Measurements from ENCODE around the gene ARHGEF38. TPM values are rescaled to one million over a fixed set of nuclear protein-coding genes. Genes with fewer than 3 reads are reported as not detected.

ARHGEF38 gene
- total and polyA plus RNA-seq, 11 donors: not detected

DNA sequence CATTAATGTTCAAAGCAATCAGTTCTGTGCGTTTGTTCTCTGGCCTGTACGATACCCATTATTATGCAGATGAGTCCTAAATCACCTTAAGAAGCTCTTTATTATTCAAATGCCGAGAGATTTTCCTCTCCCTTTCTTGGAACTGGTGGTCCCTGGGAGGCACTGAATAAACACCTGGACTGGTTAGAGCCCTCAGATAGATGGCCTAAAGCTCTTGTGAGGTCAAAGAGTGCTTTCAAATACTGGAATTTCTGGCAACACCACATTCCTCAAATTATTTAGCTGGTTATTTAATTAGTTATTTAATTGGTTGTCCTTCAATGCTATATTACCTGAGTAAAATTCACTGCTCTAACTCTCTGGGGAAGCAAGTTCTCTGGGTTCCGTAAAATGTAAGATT lies 3.0 kb downstream of the ARHGEF38 start:
- Histone ChIP-seq H3K27ac (no peak overlapping the region), H3K9me3 (no peaks in the 10 kb centered on the region), H3K4me3 (no peak overlapping the region), H3K4me1 (no peaks in the 10 kb centered on the region), H3K36me3 (no peaks in the 10 kb centered on the region), H3K27me3 (no peaks in the 10 kb centered on the region)
- ATAC-seq (no peak), DNase-seq (no peak)
- no peak for TF ChIP-seq POLR2A (IDR thresholded peaks at IDR 0.05)
- TF ChIP-seq, protein P1, sequence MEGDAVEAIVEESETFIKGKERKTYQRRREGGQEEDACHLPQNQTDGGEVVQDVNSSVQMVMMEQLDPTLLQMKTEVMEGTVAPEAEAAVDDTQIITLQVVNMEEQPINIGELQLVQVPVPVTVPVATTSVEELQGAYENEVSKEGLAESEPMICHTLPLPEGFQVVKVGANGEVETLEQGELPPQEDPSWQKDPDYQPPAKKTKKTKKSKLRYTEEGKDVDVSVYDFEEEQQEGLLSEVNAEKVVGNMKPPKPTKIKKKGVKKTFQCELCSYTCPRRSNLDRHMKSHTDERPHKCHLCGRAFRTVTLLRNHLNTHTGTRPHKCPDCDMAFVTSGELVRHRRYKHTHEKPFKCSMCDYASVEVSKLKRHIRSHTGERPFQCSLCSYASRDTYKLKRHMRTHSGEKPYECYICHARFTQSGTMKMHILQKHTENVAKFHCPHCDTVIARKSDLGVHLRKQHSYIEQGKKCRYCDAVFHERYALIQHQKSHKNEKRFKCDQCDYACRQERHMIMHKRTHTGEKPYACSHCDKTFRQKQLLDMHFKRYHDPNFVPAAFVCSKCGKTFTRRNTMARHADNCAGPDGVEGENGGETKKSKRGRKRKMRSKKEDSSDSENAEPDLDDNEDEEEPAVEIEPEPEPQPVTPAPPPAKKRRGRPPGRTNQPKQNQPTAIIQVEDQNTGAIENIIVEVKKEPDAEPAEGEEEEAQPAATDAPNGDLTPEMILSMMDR (IDR thresholded peaks at IDR 0.05): no peak
- 47 to 62% (median 53%) methylated on average over 4 of the region's 4 CpGs for WGBS, 4 donors
- intact Hi-C loops (cut with DNase I): no loop called here

DNA sequence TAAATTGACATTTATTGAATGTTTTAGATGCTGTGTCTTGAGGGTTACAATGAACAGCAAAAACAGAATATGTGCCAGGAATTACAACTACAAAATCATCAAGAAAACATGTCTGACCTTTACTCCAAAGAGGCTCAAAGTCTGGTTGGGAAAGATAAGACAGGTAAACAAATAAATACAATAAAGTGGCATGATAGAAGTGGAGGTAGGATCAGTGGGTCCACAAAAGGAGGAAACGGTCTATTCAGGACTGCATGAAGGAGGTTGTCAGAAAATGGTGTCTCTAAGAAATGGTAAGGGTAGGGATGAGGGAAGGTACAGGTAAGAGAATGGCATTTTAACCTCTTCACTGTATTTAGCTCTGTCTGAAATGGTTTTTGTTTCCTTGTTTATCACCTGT lies 3.8 kb downstream of the ARHGEF38 start:
- Histone ChIP-seq H3K4me1 (no peaks in the 10 kb centered on the region), H3K27me3 (no peaks in the 10 kb centered on the region), H3K9me3 (no peaks in the 10 kb centered on the region), H3K4me3 (no peak overlapping the region), H3K36me3 (no peaks in the 10 kb centered on the region), H3K27ac (no peak overlapping the region)
- 56 to 78% (median 63%) methylated on average over 1 of the region's 1 CpG for WGBS, 4 donors
- TF ChIP-seq POLR2A (IDR thresholded peaks at IDR 0.05): no peak
- TF ChIP-seq, protein P1 (IDR thresholded peaks at IDR 0.05): no peak
- intact Hi-C loops (cut with DNase I): no loop called here
- ATAC-seq (no peak), DNase-seq (no peak)

DNA sequence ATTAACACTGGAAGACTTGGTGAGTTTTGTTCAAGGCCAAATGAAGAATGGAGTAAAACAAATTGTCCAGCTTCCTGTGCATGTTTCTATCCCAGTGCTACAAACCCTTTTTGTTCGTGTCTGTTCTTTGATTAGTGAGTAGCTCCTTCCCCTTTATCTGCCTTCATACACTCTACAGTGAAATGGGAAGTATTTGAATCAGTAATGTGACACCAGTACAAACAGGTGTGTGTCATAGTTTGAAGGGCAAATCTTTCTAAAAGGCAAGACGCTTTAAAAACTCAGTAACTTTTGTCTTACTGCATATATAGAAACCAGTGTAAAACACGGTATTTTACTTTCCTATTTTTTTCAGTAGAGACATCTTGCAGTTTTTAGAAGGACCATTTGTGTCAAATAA lies 5.9 kb downstream of the ARHGEF38 start:
- no peaks in the 10 kb centered on the region for H3K27me3 ChIP-seq
- TF ChIP-seq, protein P1 (IDR thresholded peaks at IDR 0.05): no peak
- TF ChIP-seq POLR2A (IDR thresholded peaks at IDR 0.05): no peak
- peaks cover 0 to 4% (median 0%) of the 10 kb centered on the region in 12 donors for H3K4me1 ChIP-seq
- no peaks in the 10 kb centered on the region for H3K9me3 ChIP-seq
- DNase-seq (no peak), ATAC-seq (no peak)
- 53 to 63% (median 57%) methylated on average over 3 of the region's 3 CpGs for WGBS, 4 donors
- H3K4me3 ChIP-seq: no peak overlapping the region
- H3K27ac ChIP-seq: no peak overlapping the region
- intact Hi-C loops (cut with DNase I): no loop called here
- no peaks in the 10 kb centered on the region for H3K36me3 ChIP-seq

DNA sequence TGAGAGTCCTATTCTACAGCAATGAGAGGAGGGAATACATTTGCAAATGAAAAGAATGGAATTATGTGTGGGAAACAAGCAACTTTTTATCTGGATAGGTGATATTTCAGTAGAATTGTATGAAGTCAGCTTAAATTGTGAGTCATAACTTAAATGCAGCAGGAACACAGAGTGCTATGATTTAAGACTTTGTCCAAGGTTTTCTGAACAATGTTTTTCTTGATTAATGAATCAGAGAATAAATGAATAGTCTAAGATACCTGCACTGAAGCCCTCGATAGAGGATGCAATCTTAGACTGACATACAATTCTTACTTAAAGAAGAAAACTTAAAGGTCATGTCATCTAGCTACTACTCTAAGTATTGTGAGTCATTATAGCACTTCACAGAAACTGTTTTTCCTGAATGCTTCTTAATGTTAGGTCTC lies 8.0 kb downstream of the ARHGEF38 start:
- intact Hi-C loops (cut with DNase I): no loop called here
- Histone ChIP-seq H3K9me3 (no peaks in the 10 kb centered on the region), H3K36me3 (no peaks in the 10 kb centered on the region), H3K27me3 (no peaks in the 10 kb centered on the region), H3K27ac (no peak overlapping the region), H3K4me3 (no peak overlapping the region), H3K4me1 (peaks cover 0 to 6% (median 0%) of the 10 kb centered on the region in 12 donors)
- TF ChIP-seq POLR2A (IDR thresholded peaks at IDR 0.05): no peak
- TF ChIP-seq, protein P1 (IDR thresholded peaks at IDR 0.05): no peak
- 50 to 57% (median 55%) methylated on average over 1 of the region's 1 CpG for WGBS, 4 donors
- ATAC-seq: no peak
- no peak for DNase-seq

Data from heart left ventricle (tissue), 16 donors.